Frontal cortex (tissue), 4 donors: ENCODE results near the gene NOC4L. TPM values are rescaled to one million over a fixed set of nuclear protein-coding genes. Genes with fewer than 3 reads are reported as not detected.
"Not testable (repeated sequence)": the region's sequence is repeated elsewhere in the genome, so short reads cannot be mapped to it uniquely, and the experiment has no call there.

Source experiments
- DNase-seq, 2 donors: peaks; one replicate each; pipeline ENCODE4 v3.0.0; 2012; ENCODE audit warnings: low spot score in 2 of 2
- FAIRE-seq: peaks from 2 replicates; lab custom pipeline; 2012; peaks lifted over from hg19 to GRCh38; lab: Jason Lieb, UNC
- total RNA-seq: library from RNA; depleted of rRNA; stranded (reverse); fragments of >200 nt; gene quantifications from one replicate; pipeline ENCODE4 v1.2.3, GENCODE V29; 2014
- donor health status: control.
- donor health status: control.
- donor health status: control.

The NOC4L gene
- total RNA-seq, 1 donor from 2014 or later: 9.0 TPM

GRCh38 chr12:132190012-132190755 is 45.9 kb downstream of the NOC4L start:
- DNase-seq (no peak), FAIRE-seq (no peak)

GRCh38 chr12:132190834-132191500 is 46.7 kb downstream of the NOC4L start:
- no peak for DNase-seq
- no peak for FAIRE-seq

GRCh38 chr12:132191715-132192553 is 47.7 kb downstream of the NOC4L start:
- FAIRE-seq: no peak
- DNase-seq: no peak

DNA sequence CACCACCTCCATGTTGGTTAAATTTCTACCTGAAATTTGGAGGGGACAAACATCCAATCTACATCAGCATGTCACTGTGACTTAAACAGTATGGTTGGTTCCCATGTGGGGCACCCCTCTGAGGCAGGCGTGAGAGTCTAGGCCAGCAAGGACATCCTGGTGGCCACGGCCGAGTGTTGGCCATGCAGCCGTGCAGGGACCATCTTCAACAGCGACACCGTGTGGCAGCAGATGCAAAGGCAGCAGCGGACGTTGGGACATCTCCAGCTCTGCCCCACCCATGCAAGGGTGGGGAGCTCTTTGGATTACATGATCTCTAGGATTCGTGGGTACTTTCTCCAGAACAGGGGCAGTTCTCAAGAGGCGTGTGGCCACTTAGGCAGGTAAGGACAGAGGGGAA is 49.8 kb downstream of the NOC4L start:
- DNase-seq: no peak
- no peak for FAIRE-seq

GRCh38 chr12:132194556-132194955 is 50.3 kb downstream of the NOC4L start:
- FAIRE-seq (no peak), DNase-seq (no peak)

DNA sequence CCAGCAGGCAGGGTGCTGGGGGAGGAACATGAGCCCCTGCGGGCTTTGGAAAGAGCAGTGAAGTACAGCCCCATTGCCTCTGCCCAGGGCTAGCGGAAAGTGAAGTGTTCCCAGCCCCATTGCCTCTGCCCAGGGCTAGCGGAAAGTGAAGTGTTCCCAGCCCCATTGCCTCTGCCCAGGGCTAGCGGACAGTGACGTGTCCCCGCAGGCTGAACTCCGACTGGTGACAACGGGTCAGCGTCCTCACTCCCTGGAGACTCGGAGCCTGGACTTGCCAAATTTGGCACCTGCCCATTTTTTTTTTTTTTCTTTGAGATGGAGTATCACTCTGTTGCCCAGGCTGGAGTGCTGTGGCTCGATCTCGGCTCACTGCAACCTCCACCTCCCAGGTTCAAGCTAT is 51.0 kb downstream of the NOC4L start:
- not testable (repeated sequence) for FAIRE-seq, DNase-seq

DNA sequence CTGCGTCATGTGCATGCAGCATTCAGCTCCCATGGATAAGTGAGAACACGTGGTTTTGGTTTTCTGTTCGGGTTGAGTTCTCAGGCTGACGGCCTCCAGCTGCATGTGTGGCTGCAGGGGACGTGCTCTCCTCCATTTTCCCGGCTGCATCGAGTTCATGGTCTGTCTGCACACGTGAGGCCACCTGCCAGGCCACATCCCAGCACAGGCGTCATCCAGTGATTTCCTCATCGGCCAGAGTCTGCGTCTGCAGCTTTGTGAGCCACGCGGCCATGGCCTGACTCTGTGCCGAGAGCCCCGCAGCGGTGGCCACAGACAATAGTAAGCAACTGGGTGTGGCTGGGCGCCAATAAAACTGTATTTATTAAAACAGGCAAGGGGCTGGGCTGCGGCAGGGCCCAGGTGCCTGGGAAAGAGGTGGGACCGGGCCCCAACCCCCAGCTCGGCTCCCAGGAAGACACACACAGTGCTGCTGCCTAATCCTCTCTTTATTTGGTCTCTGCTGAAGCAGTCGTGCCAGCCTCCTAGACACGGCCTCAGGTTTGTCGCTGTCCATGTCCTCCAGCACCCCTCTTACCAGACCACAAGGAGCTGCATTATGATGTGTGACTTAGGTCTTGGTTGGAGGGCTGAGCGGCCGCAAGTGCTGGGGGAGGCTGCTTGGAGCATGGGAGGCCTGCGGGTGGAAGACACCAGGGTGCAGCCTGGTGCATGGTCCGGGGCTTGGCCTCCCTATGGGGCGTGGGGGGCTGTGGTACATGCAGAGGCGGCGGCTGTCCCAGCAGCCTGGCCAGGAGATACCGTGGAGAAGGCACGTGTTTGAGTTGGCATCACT is 52.0 kb downstream of the NOC4L start:
- FAIRE-seq (no peak), DNase-seq (no peak)

- FAIRE-seq: no peak
- DNase-seq: no peak
Measured at GRCh38 chr12:132196873-132197390, 52.7 kb downstream of the NOC4L start.

- FAIRE-seq: no peak
Measured at GRCh38 chr12:132197581-132198354, 53.5 kb downstream of the NOC4L start.

DNA sequence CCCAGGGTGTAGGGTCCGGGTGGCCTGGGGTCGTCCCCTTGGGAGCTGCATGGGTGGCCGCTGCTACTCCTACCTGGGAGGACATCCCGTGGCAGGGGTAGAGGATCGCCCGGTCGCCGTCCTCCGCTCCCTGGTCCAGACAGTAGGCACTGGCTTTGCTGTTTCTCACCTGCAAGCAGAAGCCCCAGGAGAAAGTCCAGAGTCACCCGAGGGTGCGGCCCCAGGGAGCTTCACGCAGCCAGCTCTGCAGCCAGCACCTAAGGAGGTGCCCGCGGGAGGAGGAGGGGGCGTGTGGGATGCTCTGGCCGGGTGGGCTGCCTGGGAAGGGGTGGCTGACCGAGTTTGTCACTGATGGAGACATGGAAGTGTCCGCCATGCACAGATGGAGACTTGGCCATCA is 54.8 kb downstream of the NOC4L start:
- DNase-seq (no peak), FAIRE-seq (no peak)

More at GRCh38 chr12:132197581-132198354, 53.5 kb downstream of the NOC4L start:
- DNase-seq: peak; percentile 66 to 70

GRCh38 chr12:132199526-132200319 is 55.5 kb downstream of the NOC4L start:
- DNase-seq: no peak
- FAIRE-seq: no peak

GRCh38 chr12:132200800-132201199 is 56.5 kb downstream of the NOC4L start:
- DNase-seq: no peak
- no peak for FAIRE-seq

- FAIRE-seq (no peak), DNase-seq (no peak)
Measured at GRCh38 chr12:132201391-132202120, 57.3 kb downstream of the NOC4L start.
